Mesodermal cell (in vitro differentiated cells): ENCODE data around the gene LPCAT3.
"Not testable (repeated sequence)": the region's sequence is repeated elsewhere in the genome, so short reads cannot be mapped to it uniquely, and the experiment has no call there.

Source experiments
- H3K27ac ChIP-seq: 2 replicates; pipeline ENCODE4 v1.7.0; 2013; ENCODE audit warnings: mild to moderate bottlenecking, low read depth, low read length, moderate library complexity; ENCODE audit not compliant: severe bottlenecking
- H3K36me3 ChIP-seq: 2 replicates; pipeline ENCODE4 v1.7.1; 2013; ENCODE audit warnings: mild to moderate bottlenecking, low read length, moderate library complexity; ENCODE audit not compliant: control insufficient read depth, insufficient read depth
- H3K4me1 ChIP-seq: one replicate; pipeline ENCODE4 v1.7.1; 2013; ENCODE audit warnings: mild to moderate bottlenecking, low read length; ENCODE audit not compliant: insufficient read depth, control insufficient read depth, poor library complexity, severe bottlenecking
- H3K4me3 ChIP-seq: 2 replicates; pipeline ENCODE4 v1.7.0; 2013; ENCODE audit warnings: low read length, control low read depth, mild to moderate bottlenecking; ENCODE audit not compliant: insufficient read depth, poor library complexity, severe bottlenecking; ENCODE audit errors: extremely low read depth
- H3K9me3 ChIP-seq: 2 replicates; pipeline ENCODE4 v1.7.1; 2013; ENCODE audit warnings: mild to moderate bottlenecking, low read length, moderate library complexity; ENCODE audit not compliant: control insufficient read depth
- WGBS, 2 experiments: methylation state at CpG; one replicate each; pipeline ENCODE4 v1.1.5; 2013; ENCODE audit warnings: missing lambda C conversion rate in 2 of 2; ENCODE audit not compliant: insufficient coverage in 2 of 2; 5-methylcytosine and 5-hydroxymethylcytosine counted together

Gene LPCAT3

GRCh38 chr12:7037411-7037810, 19.1 kb upstream of the LPCAT3 start:
- not testable (repeated sequence) for H3K27ac ChIP-seq, H3K4me3 ChIP-seq, H3K36me3 ChIP-seq, H3K4me1 ChIP-seq, H3K9me3 ChIP-seq
- WGBS, 2 experiments = 89 to 97% methylated on average over 5 to 25 of the region's 32 CpGs

- H3K27ac ChIP-seq = no peak overlapping the region
- no peaks in the 10 kb centered on the region for H3K4me1 ChIP-seq
- WGBS, 2 experiments = no CpG with 5 or more reads among the region's 2 CpGs
These were observed 17.2 kb upstream of the LPCAT3 start for GRCh38 chr12:7035463-7035862.

GRCh38 chr12:7034464-7034863, 16.2 kb upstream of the LPCAT3 start:
- no peaks in the 10 kb centered on the region for H3K36me3 ChIP-seq
- 100% methylated on average over 1 of the region's 1 CpG; no CpG with 5 or more reads in 1 of the 2 experiments for WGBS, 2 experiments
- no peak overlapping the region for H3K27ac ChIP-seq
- no peaks in the 10 kb centered on the region for H3K9me3 ChIP-seq
- no peaks in the 10 kb centered on the region for H3K4me1 ChIP-seq
- H3K4me3 ChIP-seq = no peak overlapping the region

More at GRCh38 chr12:7035463-7035862, 17.2 kb upstream of the LPCAT3 start:
- H3K4me3 ChIP-seq = no peak overlapping the region
- no peaks in the 10 kb centered on the region for H3K36me3 ChIP-seq
- no peaks in the 10 kb centered on the region for H3K9me3 ChIP-seq

- Histone ChIP-seq H3K27ac (no peak overlapping the region), H3K4me3 (no peak overlapping the region), H3K4me1 (no peaks in the 10 kb centered on the region), H3K9me3 (no peaks in the 10 kb centered on the region), H3K36me3 (no peaks in the 10 kb centered on the region)
- WGBS, 2 experiments = 88 to 90% methylated on average over 2 of the region's 2 CpGs
These were observed 14.7 kb upstream of the LPCAT3 start for GRCh38 chr12:7032990-7033389.

- no peaks in the 10 kb centered on the region for H3K36me3 ChIP-seq
- H3K4me3 ChIP-seq = no peak overlapping the region
- 85 to 87% methylated on average over 6 of the region's 6 CpGs for WGBS, 2 experiments
- H3K9me3 ChIP-seq = no peaks in the 10 kb centered on the region
- no peaks in the 10 kb centered on the region for H3K4me1 ChIP-seq
- no peak overlapping the region for H3K27ac ChIP-seq
These were observed 13.0 kb upstream of the LPCAT3 start for GRCh38 chr12:7031306-7031705.

GRCh38 chr12:7026854-7027253, 8.6 kb upstream of the LPCAT3 start:
- Histone ChIP-seq H3K4me3 (no peak overlapping the region), H3K27ac (no peak overlapping the region), H3K36me3 (no peaks in the 10 kb centered on the region), H3K4me1 (no peaks in the 10 kb centered on the region), H3K9me3 (no peaks in the 10 kb centered on the region)
- WGBS, 2 experiments = 88 to 100% methylated on average over 1 of the region's 1 CpG

- Histone ChIP-seq H3K9me3 (no peaks in the 10 kb centered on the region), H3K36me3 (no peaks in the 10 kb centered on the region), H3K27ac (no peak overlapping the region), H3K4me1 (no peaks in the 10 kb centered on the region), H3K4me3 (no peak overlapping the region)
- 69% methylated on average over 2 of the region's 3 CpGs; no CpG with 5 or more reads in 1 of the 2 experiments for WGBS, 2 experiments
These were observed 4.8 kb upstream of the LPCAT3 start for GRCh38 chr12:7023114-7023513.

GRCh38 chr12:7021956-7022355, 3.7 kb upstream of the LPCAT3 start:
- 92 to 100% methylated on average over 1 to 3 of the region's 5 CpGs for WGBS, 2 experiments
- Histone ChIP-seq H3K36me3 (no peaks in the 10 kb centered on the region), H3K4me1 (peaks cover 5% of the 10 kb centered on the region)

GRCh38 chr12:7019043-7019569, 830 bp upstream of the LPCAT3 start:
- peak overlapping the region; percentile 62 for H3K27ac ChIP-seq
- H3K9me3 ChIP-seq = no peaks in the 10 kb centered on the region
- peaks cover 5% of the 10 kb centered on the region for H3K4me1 ChIP-seq
- peak overlapping the region; percentile 78 for H3K4me3 ChIP-seq
- 18 to 25% methylated on average over 2 to 3 of the region's 6 CpGs for WGBS, 2 experiments
- H3K36me3 ChIP-seq = peaks cover 5% of the 10 kb centered on the region

More at GRCh38 chr12:7021956-7022355, 3.7 kb upstream of the LPCAT3 start:
- Histone ChIP-seq H3K4me3 (no peak overlapping the region), H3K9me3 (no peaks in the 10 kb centered on the region), H3K27ac (no peak overlapping the region)

- Histone ChIP-seq H3K4me3 (peak overlapping the region; percentile 78), H3K36me3 (peaks cover 9% of the 10 kb centered on the region), H3K4me1 (peaks cover 5% of the 10 kb centered on the region), H3K27ac (no peak overlapping the region), H3K9me3 (no peaks in the 10 kb centered on the region)
- 3 to 6% methylated on average over 18 to 20 of the region's 25 CpGs for WGBS, 2 experiments
These were observed 366 bp downstream of the LPCAT3 start for GRCh38 chr12:7017870-7018349.

GRCh38 chr12:7016958-7017571, 1.2 kb downstream of the LPCAT3 start:
- H3K36me3 ChIP-seq = peaks cover 10% of the 10 kb centered on the region
- H3K4me1 ChIP-seq = peaks cover 5% of the 10 kb centered on the region
- WGBS, 2 experiments = 79 to 80% methylated on average over 1 to 3 of the region's 6 CpGs
- no peak overlapping the region for H3K27ac ChIP-seq
- peak overlapping the region; percentile 78 for H3K4me3 ChIP-seq
- no peaks in the 10 kb centered on the region for H3K9me3 ChIP-seq
